ENCODE results near the gene FOXA1. TPM values are rescaled to one million over a fixed set of nuclear protein-coding genes. Genes with fewer than 3 reads are reported as not detected.

The FOXA1 gene
- total RNA-seq, 4 donors from 2014 or later = 7.4 to 24.6 (median 21.4) TPM

GRCh38 chr14:37583358-37584210, 11.5 kb downstream of the FOXA1 start:
- TF ChIP-seq CTCF (IDR thresholded peaks at IDR 0.05) = no peak
- peak in 1 of 2 donors; percentile 15 for TF ChIP-seq POLR2A (IDR thresholded peaks at IDR 0.05)
- peaks cover 0 to 32% of the 10 kb centered on the region in 2 donors for H3K27me3 ChIP-seq
- peak overlapping the region in 3 of 4 donors; percentile 25 to 62 (median 50) for H3K4me3 ChIP-seq
- H3K9me3 ChIP-seq = no peaks in the 10 kb centered on the region
- DNase-seq = peak in 2 of 3 donors; percentile 56 to 72
- H3K36me3 ChIP-seq = no peaks in the 10 kb centered on the region
- peaks cover 0 to 10% (median 0%) of the 10 kb centered on the region in 4 donors for H3K4me1 ChIP-seq
- peak overlapping the region in 3 of 4 donors; percentile 12 to 84 (median 55) for H3K27ac ChIP-seq

- Histone ChIP-seq H3K27ac (no peak overlapping the region), H3K4me1 (peaks cover 0 to 10% (median 0%) of the 10 kb centered on the region in 4 donors), H3K27me3 (peaks cover 0 to 17% of the 10 kb centered on the region in 2 donors), H3K36me3 (no peaks in the 10 kb centered on the region), H3K9me3 (no peaks in the 10 kb centered on the region), H3K4me3 (no peak overlapping the region)
- DNase-seq = no peak
- no peak for TF ChIP-seq CTCF (IDR thresholded peaks at IDR 0.05)
- no peak for TF ChIP-seq POLR2A (IDR thresholded peaks at IDR 0.05)
Measured at GRCh38 chr14:37580146-37580545, 14.9 kb downstream of the FOXA1 start.

GRCh38 chr14:37579274-37579673, 15.8 kb downstream of the FOXA1 start:
- peaks cover 0 to 2% (median 0%) of the 10 kb centered on the region in 4 donors for H3K4me1 ChIP-seq
- no peaks in the 10 kb centered on the region for H3K36me3 ChIP-seq
- no peaks in the 10 kb centered on the region for H3K9me3 ChIP-seq
- peaks cover 0 to 8% of the 10 kb centered on the region in 2 donors for H3K27me3 ChIP-seq
- TF ChIP-seq POLR2A (IDR thresholded peaks at IDR 0.05) (no peak), CTCF (IDR thresholded peaks at IDR 0.05) (no peak)
- H3K27ac ChIP-seq = no peak overlapping the region
- H3K4me3 ChIP-seq = no peak overlapping the region
- DNase-seq = no peak

GRCh38 chr14:37573356-37573755, 21.7 kb downstream of the FOXA1 start:
- no peaks in the 10 kb centered on the region for H3K9me3 ChIP-seq
- H3K4me1 ChIP-seq = no peaks in the 10 kb centered on the region
- H3K27me3 ChIP-seq = no peaks in the 10 kb centered on the region
- no peak overlapping the region for H3K4me3 ChIP-seq
- no peaks in the 10 kb centered on the region for H3K36me3 ChIP-seq
- DNase-seq = no peak
- no peak for TF ChIP-seq CTCF (IDR thresholded peaks at IDR 0.05)
- TF ChIP-seq POLR2A (IDR thresholded peaks at IDR 0.05) = no peak
- no peak overlapping the region for H3K27ac ChIP-seq

GRCh38 chr14:37571391-37571790, 23.7 kb downstream of the FOXA1 start:
- TF ChIP-seq CTCF (IDR thresholded peaks at IDR 0.05) (no peak), POLR2A (IDR thresholded peaks at IDR 0.05) (no peak)
- no peaks in the 10 kb centered on the region for H3K36me3 ChIP-seq
- no peak overlapping the region for H3K4me3 ChIP-seq
- H3K9me3 ChIP-seq = no peaks in the 10 kb centered on the region
- H3K27me3 ChIP-seq = no peaks in the 10 kb centered on the region
- H3K4me1 ChIP-seq = no peaks in the 10 kb centered on the region
- H3K27ac ChIP-seq = no peak overlapping the region
- no peak for DNase-seq
